ENCODE data around the gene AGAP1. TPM values are rescaled to one million over a fixed set of nuclear protein-coding genes. Genes with fewer than 3 reads are reported as not detected.

AGAP1 gene
- total RNA-seq, 4 donors from 2014 or later = 13.7 to 18.5 (median 17.1) TPM

DNA sequence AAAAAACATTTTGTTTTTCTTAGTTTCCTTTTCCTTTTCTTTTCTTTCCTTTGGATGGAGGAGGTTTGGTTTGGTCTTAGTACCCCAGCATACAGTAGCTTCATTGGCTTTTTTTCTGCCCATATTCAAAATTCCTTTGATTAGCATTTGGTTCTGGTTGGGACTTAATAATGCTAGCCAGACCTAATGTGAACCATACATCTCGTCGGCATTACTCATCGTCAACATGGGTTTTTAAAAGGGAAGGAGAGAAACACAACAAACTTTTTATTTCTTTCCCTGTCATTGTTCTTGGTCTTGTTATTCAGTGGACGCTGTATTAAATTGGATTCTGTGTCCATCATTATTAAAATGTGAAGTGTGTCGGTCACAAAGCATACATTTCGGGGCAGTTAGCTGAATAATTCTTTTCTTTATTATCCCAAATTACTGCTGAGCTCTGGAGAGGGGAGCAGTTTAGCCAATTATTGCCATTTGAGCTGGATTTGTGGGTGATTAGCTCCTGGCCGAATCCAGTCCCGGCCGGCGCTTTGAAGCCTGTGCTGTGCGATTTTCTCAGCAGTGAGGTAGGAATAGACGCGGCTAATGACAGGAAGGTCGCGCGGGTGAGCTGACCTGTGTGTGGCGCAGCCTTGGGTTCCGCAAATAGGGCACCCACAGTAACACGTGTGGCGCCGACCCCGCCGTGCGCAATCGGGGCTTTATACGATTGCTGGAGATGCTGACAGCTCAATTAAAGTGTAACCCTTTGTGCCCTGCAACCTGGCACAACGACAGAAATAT lies 371.1 kb downstream of the AGAP1 start:
- no peak overlapping the region for H3K4me3 ChIP-seq (ENCODE audit: low read depth, poor library complexity, severe bottlenecking)
- DNase-seq (ENCODE audit: low spot score in 2 of 2) = no peak
- no peak for TF ChIP-seq POLR2A (IDR thresholded peaks at IDR 0.05)
- intact Hi-C loops (cut with DNase I; ENCODE audit: low total_unique reads) = no loop called here
- WGBS, 2 donors = 73 to 74% methylated on average over 27 of the region's 27 CpGs

DNA sequence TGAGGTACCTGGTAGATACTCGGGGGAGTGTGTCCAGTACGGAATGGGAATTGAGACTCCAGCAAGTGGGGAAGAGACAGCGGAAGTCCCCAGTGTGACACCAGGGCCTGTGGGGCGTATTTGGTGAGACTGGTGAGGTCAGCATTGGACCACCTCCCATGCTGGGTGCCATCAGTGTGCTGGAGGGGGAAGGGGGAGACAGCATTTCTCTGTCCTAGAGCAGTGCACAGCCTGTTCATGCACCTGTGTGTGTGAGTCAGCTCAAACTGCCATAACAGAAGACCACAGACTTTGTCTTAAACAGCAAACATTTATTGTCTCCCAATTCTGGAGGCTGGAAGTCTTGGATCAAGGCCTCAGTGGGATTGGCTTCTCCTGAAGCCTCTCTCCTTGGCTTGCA lies 372.5 kb downstream of the AGAP1 start:
- intact Hi-C loops (cut with DNase I; ENCODE audit: low total_unique reads) = no loop called here
- TF ChIP-seq, protein P1, sequence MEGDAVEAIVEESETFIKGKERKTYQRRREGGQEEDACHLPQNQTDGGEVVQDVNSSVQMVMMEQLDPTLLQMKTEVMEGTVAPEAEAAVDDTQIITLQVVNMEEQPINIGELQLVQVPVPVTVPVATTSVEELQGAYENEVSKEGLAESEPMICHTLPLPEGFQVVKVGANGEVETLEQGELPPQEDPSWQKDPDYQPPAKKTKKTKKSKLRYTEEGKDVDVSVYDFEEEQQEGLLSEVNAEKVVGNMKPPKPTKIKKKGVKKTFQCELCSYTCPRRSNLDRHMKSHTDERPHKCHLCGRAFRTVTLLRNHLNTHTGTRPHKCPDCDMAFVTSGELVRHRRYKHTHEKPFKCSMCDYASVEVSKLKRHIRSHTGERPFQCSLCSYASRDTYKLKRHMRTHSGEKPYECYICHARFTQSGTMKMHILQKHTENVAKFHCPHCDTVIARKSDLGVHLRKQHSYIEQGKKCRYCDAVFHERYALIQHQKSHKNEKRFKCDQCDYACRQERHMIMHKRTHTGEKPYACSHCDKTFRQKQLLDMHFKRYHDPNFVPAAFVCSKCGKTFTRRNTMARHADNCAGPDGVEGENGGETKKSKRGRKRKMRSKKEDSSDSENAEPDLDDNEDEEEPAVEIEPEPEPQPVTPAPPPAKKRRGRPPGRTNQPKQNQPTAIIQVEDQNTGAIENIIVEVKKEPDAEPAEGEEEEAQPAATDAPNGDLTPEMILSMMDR (IDR thresholded peaks at IDR 0.05) = no peak
- TF ChIP-seq POLR2A (IDR thresholded peaks at IDR 0.05) = no peak
- 93 to 96% methylated on average over 4 of the region's 4 CpGs for WGBS, 2 donors

DNA sequence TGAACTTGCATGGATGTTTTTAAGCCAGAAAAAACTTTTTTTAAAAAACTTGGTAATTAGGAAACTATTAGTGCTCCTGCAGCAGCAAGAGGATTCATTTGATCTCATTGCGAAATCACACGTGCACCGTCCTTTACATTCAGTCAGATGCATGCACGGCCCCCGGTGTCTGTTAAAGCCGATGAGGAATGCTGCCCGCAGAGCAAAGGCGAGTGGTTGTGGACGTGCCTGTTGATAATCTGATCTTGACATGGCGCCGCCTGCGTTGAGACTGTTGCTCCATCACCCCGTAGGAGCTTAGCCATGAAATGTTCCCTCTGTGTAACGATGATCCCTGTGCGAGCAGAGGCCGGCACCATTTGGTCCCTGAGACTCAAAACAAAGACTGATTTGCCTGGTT lies 374.4 kb downstream of the AGAP1 start:
- no peak for TF ChIP-seq POLR2A (IDR thresholded peaks at IDR 0.05)
- TF ChIP-seq, protein P1 (IDR thresholded peaks at IDR 0.05) = no peak
- 81 to 92% methylated on average over 16 of the region's 16 CpGs for WGBS, 2 donors
- intact Hi-C loops (cut with DNase I; ENCODE audit: low total_unique reads) = no loop called here
- no peak for DNase-seq (ENCODE audit: low spot score in 2 of 2)
- H3K4me3 ChIP-seq (ENCODE audit: low read depth, poor library complexity, severe bottlenecking) = no peak overlapping the region

More for the DNA sequence above, 372.5 kb downstream of the AGAP1 start:
- DNase-seq (ENCODE audit: low spot score in 2 of 2) = no peak
- no peak overlapping the region for H3K4me3 ChIP-seq (ENCODE audit: low read depth, poor library complexity, severe bottlenecking)

DNA sequence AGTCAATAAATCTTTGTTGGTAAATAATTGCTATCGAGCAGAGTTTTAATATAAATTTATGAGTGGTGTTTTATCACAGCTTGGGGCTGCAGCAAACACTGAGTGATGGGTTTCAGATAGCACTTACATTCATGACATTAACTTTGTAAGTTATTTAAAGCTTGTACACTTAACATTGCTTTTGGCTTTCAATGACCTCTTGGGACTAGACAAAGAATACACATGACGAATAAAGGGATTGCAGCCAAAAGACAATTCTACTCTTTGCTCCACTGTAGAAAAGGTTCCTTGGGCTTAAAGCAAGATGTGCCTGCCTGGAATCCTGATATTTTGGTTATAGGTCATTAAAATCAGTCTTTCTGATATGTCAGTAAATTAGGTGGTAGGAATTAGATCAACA lies 374.8 kb downstream of the AGAP1 start:
- WGBS, 2 donors = 78 to 82% methylated on average over 2 of the region's 2 CpGs
- TF ChIP-seq POLR2A (IDR thresholded peaks at IDR 0.05) = no peak
- TF ChIP-seq, protein P1 (IDR thresholded peaks at IDR 0.05) = no peak
- no peak for DNase-seq (ENCODE audit: low spot score in 2 of 2)
- H3K4me3 ChIP-seq (ENCODE audit: low read depth, poor library complexity, severe bottlenecking) = no peak overlapping the region
- intact Hi-C loops (cut with DNase I; ENCODE audit: low total_unique reads) = no loop called here

DNA sequence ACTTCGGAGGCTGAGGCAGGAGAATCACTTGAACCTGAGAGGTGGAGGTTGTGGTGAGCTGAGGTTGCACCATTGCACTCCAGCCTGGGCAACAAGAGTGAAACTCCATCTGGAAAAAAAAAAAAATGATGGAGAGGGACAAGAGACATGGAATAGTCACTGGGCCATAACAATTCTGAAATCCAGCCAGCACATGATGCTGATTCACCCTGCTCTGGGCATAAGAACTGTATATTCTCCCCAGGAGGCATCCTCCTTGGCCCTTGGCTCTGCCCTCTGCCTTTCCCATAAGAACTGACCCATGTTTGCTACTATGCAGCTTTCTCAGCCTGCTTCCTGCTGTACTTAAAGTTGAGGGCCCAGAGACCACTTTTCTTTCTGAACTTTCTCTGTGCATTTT lies 376.7 kb downstream of the AGAP1 start:
- 84 to 89% methylated on average over 1 of the region's 1 CpG for WGBS, 2 donors
- no peak for DNase-seq (ENCODE audit: low spot score in 2 of 2)
- no peak for TF ChIP-seq POLR2A (IDR thresholded peaks at IDR 0.05)
- TF ChIP-seq, protein P1 (IDR thresholded peaks at IDR 0.05) = no peak
- intact Hi-C loops (cut with DNase I; ENCODE audit: low total_unique reads) = no loop called here
- H3K4me3 ChIP-seq (ENCODE audit: low read depth, poor library complexity, severe bottlenecking) = no peak overlapping the region

DNA sequence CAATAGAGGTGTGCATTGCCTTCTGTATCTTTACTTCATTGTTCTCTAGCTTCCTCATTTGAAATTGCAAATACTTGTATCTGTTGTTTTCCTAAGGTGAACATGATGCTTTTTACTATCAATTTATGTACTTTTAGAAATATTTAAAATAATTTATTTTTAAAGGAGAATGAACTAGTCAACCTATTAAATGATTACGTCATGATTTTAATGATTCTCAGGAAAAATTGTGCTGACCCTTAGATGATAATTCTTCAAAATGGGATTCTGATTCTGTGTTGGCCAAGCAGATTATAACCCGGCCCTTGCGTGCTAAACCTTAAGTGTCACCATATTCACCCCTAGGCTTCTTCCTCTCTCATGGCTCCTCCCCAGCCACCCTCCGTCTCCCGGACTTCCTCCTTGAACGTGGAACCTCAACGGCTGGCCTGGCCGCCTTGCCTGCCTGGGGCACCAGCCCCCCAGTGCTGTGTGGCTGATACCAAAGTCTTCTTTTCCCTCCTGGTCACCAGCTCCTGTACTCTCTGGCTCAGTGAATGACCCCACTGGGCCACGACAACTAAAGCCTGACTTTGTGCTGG lies 382.3 kb downstream of the AGAP1 start:
- no peak overlapping the region for H3K4me3 ChIP-seq (ENCODE audit: low read depth, poor library complexity, severe bottlenecking)
- intact Hi-C loops (cut with DNase I; ENCODE audit: low total_unique reads) = no loop called here
- TF ChIP-seq POLR2A (IDR thresholded peaks at IDR 0.05) = no peak
- TF ChIP-seq, protein P1 (IDR thresholded peaks at IDR 0.05) = no peak
- DNase-seq (ENCODE audit: low spot score in 2 of 2) = no peak
- 85 to 92% methylated on average over 9 of the region's 9 CpGs for WGBS, 2 donors
